Smooth muscle cell (in vitro differentiated cells): ENCODE measurements around the gene DMRTA2. TPM values are rescaled to one million over a fixed set of nuclear protein-coding genes. Genes with fewer than 3 reads are reported as not detected.

Experiments used
- DNase-seq: peaks from one replicate; lab custom pipeline; 2025; ENCODE audit not compliant: unreplicated experiment; lab: John Stamatoyannopoulos, UW
- H2AFZ ChIP-seq: fragments of 200-600 bp; sonication (generic); 2 replicates; pipeline ENCODE4 v1.6.0; 2016; ENCODE audit warnings: antibody characterized with exemption, low read depth, mild to moderate bottlenecking
- H3F3A ChIP-seq: fragments of 200-600 bp; sonication (generic); 2 replicates; pipeline ENCODE4 v1.6.0; 2017; ENCODE audit warnings: antibody characterized with exemption, low read depth
- H3K27ac ChIP-seq: fragments of 200-600 bp; sonication (generic); 2 replicates; pipeline ENCODE4 v1.5.1; 2016; ENCODE audit warnings: low read depth, mild to moderate bottlenecking
- H3K27me3 ChIP-seq: fragments of 200-600 bp; sonication (generic); 2 replicates; pipeline ENCODE4 v1.6.1; 2016; ENCODE audit warnings: low read depth, mild to moderate bottlenecking
- H3K36me3 ChIP-seq: fragments of 200-600 bp; sonication (generic); 2 replicates; pipeline ENCODE4 v1.5.1; 2016; ENCODE audit warnings: low read depth
- H3K4me1 ChIP-seq: fragments of 200-600 bp; sonication (generic); 2 replicates; pipeline ENCODE4 v1.5.1; 2016; ENCODE audit warnings: low read depth
- H3K4me2 ChIP-seq: fragments of 200-600 bp; sonication (generic); 2 replicates; pipeline ENCODE4 v1.6.0; 2016; ENCODE audit warnings: mild to moderate bottlenecking
- H3K4me3 ChIP-seq: fragments of 200-600 bp; sonication (generic); 2 replicates; pipeline ENCODE4 v1.5.1; 2016; ENCODE audit warnings: mild to moderate bottlenecking
- H3K79me2 ChIP-seq: fragments of 200-600 bp; sonication (generic); 2 replicates; pipeline ENCODE4 v1.6.0; 2016; ENCODE audit warnings: low read depth, mild to moderate bottlenecking
- H3K9ac ChIP-seq: fragments of 200-600 bp; sonication (generic); 2 replicates; pipeline ENCODE4 v1.6.0; 2016; ENCODE audit warnings: low read depth
- H3K9me3 ChIP-seq: fragments of 200-600 bp; sonication (generic); replicated peaks from 2 replicates; pipeline ENCODE4 v1.5.1; 2016; ENCODE audit warnings: low read depth
- H4K20me1 ChIP-seq: fragments of 200-600 bp; sonication (generic); 2 replicates; pipeline ENCODE4 v1.6.0; 2016; ENCODE audit warnings: low read depth
- CTCF ChIP-seq: fragments of 200-600 bp; sonication (generic); IDR thresholded peaks from 2 replicates; pipeline ENCODE4 v1.5.1; 2017; ENCODE audit warnings: borderline replicate concordance, mild to moderate bottlenecking, antibody characterized with exemption; ENCODE audit not compliant: insufficient read depth, poor library complexity, severe bottlenecking
- WGBS: methylation state at CpG from one replicate; pipeline ENCODE4 v1.1.7; 2016; ENCODE audit warnings: low lambda C conversion rate; 5-methylcytosine and 5-hydroxymethylcytosine counted together
- polyA plus RNA-seq: library from polyadenylated mRNA; unstranded; fragments of >200 nt; fragmentation: Nextera tagmentation; extraction: Ambion mirVana; gene quantifications from 2 replicates; pipeline ENCODE4 v1.2.1, GENCODE V29; 2016
- total RNA-seq: library from RNA; depleted of rRNA; stranded (reverse); fragments of >200 nt; gene quantifications from 2 replicates; pipeline ENCODE4 v1.2.3, GENCODE V29; 2014

Gene DMRTA2
- total RNA-seq (0.04 and 0.13 TPM in 2 replicates), polyA plus RNA-seq (0.05 TPM in 1 of 2 replicates, not detected in the other)

- no peak within 1 kb of the TSS for H2AFZ ChIP-seq
- H3K9me3 ChIP-seq: no peaks in the 10 kb centered on the region
- H4K20me1 ChIP-seq: no peaks in the 10 kb centered on the region
- no peak within 1 kb of the TSS for H3K9ac ChIP-seq
- H3F3A ChIP-seq: no peaks in the 10 kb centered on the region
- no peaks in the 10 kb centered on the region for H3K79me2 ChIP-seq
- peaks cover 25% of the 10 kb centered on the region for H3K4me1 ChIP-seq
- peaks cover 99% of the 10 kb centered on the region for H3K27me3 ChIP-seq
- H3K4me3 ChIP-seq: peak within 1 kb of the TSS; percentile 38
- WGBS: 1% methylated on average over 60 of the region's 61 CpGs
- H3K27ac ChIP-seq: no peak within 1 kb of the TSS
- TF ChIP-seq CTCF: no peak
- peak within 1 kb of the TSS; percentile 71 for H3K4me2 ChIP-seq
- DNase-seq: no peak
- no peaks in the 10 kb centered on the region for H3K36me3 ChIP-seq
Observed at GRCh38 chr1:50422946-50423669, at the start of gene DMRTA2. TSS of gene DMRTA2 (minus strand) at chr1:50423443. CDS start at chr1:50421536, 1,907 bp downstream.

DNA sequence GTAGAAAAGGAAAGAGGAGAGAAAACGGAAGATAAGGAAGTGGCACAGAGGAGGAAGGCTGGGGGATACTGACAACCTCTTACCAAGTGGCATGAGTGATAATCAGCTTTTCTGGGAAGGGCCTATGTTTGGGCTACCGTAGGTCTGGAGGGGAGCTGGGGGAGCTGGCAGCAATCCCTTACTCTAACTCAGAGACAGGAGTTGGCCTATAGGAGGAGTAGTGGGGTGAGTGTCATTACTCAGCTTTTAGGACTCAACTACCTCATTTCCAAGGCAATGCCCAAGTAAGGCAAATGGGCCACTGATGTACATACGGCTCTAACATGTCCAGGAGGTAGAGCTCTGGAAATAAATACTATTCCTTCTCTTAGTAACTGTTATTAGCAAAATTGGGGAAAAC lies 48.7 kb upstream of the DMRTA2 start:
- no peaks in the 10 kb centered on the region for H3K36me3 ChIP-seq
- no peak overlapping the region for H3K27ac ChIP-seq
- no peaks in the 10 kb centered on the region for H3F3A ChIP-seq
- no peak for TF ChIP-seq CTCF
- H3K4me1 ChIP-seq: peaks cover 10% of the 10 kb centered on the region
- H4K20me1 ChIP-seq: no peaks in the 10 kb centered on the region
- H3K79me2 ChIP-seq: no peaks in the 10 kb centered on the region
- H3K4me2 ChIP-seq: no peak overlapping the region
- no peak overlapping the region for H3K4me3 ChIP-seq
- H3K27me3 ChIP-seq: no peaks in the 10 kb centered on the region
- DNase-seq: no peak
- no peaks in the 10 kb centered on the region for H3K9me3 ChIP-seq
- H2AFZ ChIP-seq: no peak overlapping the region
- no peak overlapping the region for H3K9ac ChIP-seq
- 98% methylated on average over 3 of the region's 3 CpGs for WGBS

DNA sequence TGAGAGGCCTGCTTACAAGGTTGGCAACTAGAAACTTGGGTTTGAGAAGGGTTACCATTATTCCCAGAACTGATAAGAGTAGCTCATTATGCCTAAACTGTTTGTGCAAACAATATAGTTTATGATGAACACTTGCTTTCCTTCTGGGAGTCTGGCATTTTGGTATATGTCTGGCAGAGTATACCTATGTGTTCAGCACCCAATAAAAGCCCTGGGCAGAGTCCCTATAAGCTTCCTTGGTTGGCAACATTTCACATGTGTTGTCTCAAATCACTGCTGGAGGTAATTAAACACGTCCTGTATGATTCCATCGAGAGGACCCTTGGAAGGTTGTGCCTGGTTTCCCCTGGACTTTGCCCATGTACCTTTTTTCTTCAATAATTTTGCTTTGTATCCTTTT lies 39.7 kb upstream of the DMRTA2 start:
- H3K4me1 ChIP-seq: no peaks in the 10 kb centered on the region
- no peak overlapping the region for H3K9ac ChIP-seq
- no peaks in the 10 kb centered on the region for H3F3A ChIP-seq
- 100% methylated on average over 2 of the region's 2 CpGs for WGBS
- H4K20me1 ChIP-seq: no peaks in the 10 kb centered on the region
- H3K36me3 ChIP-seq: no peaks in the 10 kb centered on the region
- no peaks in the 10 kb centered on the region for H3K79me2 ChIP-seq
- H3K27ac ChIP-seq: no peak overlapping the region
- H3K4me2 ChIP-seq: no peak overlapping the region
- H3K27me3 ChIP-seq: no peaks in the 10 kb centered on the region
- no peak for DNase-seq
- TF ChIP-seq CTCF: no peak
- H3K9me3 ChIP-seq: no peaks in the 10 kb centered on the region
- no peak overlapping the region for H2AFZ ChIP-seq
- no peak overlapping the region for H3K4me3 ChIP-seq

- Histone ChIP-seq H4K20me1 (no peaks in the 10 kb centered on the region), H3K4me1 (no peaks in the 10 kb centered on the region), H2AFZ (no peak overlapping the region), H3K79me2 (no peaks in the 10 kb centered on the region), H3K9me3 (no peaks in the 10 kb centered on the region), H3F3A (no peaks in the 10 kb centered on the region), H3K4me3 (no peak overlapping the region), H3K27ac (no peak overlapping the region), H3K36me3 (no peaks in the 10 kb centered on the region), H3K27me3 (no peaks in the 10 kb centered on the region), H3K4me2 (no peak overlapping the region), H3K9ac (no peak overlapping the region)
- no peak for TF ChIP-seq CTCF
- no peak for DNase-seq
- 91% methylated on average over 5 of the region's 5 CpGs for WGBS
Observed at GRCh38 chr1:50458507-50458906, 35.3 kb upstream of the DMRTA2 start.
